NCI-H2196 treated with DMSO at 0.1 percent for 48 hours (cell line): ENCODE measurements around the gene COASY.

Experiments
- DNase-seq: peaks from one replicate; lab custom pipeline; 2025; ENCODE audit not compliant: unreplicated experiment; lab: John Stamatoyannopoulos, UW

The COASY gene

DNA sequence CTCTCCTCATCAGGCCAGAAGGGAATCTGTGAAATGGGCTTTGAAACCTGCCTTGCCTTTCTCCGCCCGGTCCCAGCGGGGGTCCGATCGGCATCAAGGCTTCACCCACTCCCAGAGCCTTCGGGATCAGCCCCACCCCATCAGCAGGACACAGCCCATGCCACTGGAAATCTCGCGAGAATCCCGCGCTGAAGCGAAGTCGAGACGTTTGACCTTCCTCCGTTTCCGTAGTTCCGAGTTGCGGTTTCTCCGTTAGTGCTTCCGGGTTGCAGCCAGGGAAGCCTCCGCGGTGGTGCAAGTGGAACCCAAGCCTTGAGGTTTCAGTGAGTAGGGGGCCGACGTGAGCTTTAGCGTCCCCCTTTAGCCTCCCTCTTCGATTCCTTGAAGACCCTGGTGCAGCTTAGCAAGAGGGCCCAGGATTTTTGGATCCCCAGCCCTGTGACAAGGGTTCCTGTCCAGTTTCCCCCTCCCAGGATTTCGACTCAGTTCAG, at the start of gene COASY:
Gene COASY (plus strand): TSS at position 252 of the 491 bp plus-strand sequence. CDS start 475 bp downstream, outside the sequence.
- DNase-seq = peak; percentile 65

GRCh38 chr17:42512246-42512645, 49.7 kb upstream of the COASY start:
- no peak for DNase-seq

GRCh38 chr17:42512733-42513251, 49.2 kb upstream of the COASY start:
- DNase-seq = no peak

DNA sequence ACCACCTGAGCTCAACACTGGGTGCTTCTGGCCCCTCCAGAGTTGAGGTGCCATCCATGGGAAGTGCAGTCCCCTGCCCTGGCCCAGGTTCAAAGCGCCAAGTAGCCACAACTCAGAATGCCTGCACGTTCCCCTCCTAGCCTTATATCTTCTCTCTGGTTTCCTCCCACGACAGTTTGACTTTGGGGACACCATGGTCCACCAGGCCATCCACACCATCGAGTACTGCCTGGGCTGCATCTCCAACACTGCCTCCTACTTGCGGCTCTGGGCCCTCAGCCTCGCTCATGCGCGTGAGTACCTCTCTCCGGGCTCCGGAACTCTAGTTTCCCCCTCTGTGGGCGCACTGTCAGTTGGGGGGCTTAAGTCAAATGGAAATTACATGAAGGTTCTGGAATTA, 48.3 kb upstream of the COASY start:
- no peak for DNase-seq

DNA sequence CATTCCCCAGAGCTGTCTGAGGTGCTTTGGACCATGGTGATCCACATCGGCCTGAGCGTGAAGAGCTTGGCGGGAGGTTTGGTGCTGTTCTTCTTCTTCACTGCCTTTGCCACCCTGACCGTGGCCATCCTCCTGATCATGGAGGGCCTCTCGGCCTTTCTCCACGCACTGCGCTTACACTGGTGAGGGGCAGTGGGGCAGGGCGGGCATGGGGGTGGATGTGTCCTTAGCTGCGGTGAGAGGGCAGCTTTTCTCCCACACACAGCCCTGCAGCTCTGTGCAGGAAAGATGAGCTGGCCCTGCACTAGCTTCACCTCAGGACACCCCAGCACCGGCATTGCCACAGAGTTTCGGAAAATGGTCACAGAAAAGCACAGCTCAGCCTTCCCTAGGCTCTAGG, 47.7 kb upstream of the COASY start:
- no peak for DNase-seq

DNA sequence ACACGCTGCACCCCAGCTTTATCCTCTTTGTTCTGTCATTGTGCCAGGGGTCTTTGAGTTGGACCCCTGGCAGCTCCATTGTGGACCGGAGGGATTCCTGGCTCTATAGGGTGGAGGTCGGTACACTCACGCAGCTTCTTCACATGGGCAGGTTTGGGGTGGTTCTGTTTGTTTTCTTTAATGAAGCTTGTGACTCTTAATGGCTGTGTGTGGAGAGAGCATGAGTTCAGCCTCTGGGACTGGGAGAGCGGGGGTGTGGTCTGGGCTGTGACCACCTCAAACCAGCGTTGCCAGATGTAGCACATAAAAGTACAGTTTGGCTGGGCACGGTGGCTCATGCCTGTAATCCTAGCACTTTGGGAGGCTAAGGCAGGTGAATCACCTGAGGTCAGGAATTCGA, 47.1 kb upstream of the COASY start:
- DNase-seq = no peak

DNA sequence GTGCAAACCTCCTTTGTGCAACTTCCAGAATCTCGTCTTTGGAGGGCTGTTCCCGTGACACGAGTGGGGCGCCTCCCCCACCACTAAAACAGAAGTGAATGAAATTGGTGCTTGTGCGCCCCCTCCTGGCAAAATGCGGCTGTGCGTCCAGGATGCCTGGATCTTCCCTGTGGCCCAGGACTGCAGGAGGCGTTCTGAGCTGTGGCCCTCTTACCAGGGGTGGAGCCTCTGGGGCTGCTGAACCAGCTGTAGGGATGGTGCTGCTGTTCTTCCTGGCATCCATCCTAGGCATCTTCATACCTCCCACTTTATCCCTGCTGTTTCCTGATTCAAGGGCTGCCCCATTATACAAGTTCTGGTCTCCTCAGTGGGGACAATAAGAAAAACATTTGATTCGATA, 44.4 kb upstream of the COASY start:
- DNase-seq = peak; percentile 51

- DNase-seq = no peak
Measured at GRCh38 chr17:42518046-42518754, 43.7 kb upstream of the COASY start.

DNA sequence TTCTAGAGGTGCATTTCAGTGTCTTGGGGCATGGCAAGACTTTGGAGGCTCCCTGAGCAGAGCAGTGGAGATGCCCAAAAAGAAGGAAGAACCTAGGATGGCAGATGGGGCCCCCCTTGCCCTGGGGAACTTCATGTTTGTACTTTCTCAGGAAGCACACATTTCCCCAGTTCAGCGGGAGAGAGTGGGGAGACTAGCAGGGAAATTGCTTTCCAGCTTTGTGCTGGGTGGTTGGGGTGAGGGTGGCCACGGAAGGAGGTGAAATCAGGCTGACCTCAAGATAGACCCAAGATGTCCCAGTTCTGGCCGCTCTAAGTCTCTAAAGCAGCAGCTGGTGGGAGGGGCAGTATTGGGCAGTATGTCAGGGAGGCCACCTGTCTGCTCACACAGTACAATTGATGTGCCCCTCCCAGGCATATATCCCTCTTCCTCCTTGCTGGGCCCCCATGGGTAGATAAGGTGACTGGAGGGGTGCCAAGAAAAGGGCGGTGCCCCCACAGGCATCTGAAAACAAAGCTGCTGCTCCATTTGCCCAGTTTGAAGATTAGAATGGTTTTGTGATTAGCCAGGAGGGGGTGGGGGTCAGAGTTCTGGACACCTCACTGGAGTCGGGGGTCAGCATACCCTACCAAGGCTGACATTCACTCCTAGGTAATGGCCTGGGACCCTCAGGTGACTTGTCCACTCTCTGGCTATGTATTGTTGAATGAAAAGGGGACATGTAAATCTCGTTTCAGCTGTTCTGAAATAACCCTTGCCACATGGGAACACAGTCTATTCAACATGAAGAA, 43.0 kb upstream of the COASY start:
- DNase-seq = no peak

DNA sequence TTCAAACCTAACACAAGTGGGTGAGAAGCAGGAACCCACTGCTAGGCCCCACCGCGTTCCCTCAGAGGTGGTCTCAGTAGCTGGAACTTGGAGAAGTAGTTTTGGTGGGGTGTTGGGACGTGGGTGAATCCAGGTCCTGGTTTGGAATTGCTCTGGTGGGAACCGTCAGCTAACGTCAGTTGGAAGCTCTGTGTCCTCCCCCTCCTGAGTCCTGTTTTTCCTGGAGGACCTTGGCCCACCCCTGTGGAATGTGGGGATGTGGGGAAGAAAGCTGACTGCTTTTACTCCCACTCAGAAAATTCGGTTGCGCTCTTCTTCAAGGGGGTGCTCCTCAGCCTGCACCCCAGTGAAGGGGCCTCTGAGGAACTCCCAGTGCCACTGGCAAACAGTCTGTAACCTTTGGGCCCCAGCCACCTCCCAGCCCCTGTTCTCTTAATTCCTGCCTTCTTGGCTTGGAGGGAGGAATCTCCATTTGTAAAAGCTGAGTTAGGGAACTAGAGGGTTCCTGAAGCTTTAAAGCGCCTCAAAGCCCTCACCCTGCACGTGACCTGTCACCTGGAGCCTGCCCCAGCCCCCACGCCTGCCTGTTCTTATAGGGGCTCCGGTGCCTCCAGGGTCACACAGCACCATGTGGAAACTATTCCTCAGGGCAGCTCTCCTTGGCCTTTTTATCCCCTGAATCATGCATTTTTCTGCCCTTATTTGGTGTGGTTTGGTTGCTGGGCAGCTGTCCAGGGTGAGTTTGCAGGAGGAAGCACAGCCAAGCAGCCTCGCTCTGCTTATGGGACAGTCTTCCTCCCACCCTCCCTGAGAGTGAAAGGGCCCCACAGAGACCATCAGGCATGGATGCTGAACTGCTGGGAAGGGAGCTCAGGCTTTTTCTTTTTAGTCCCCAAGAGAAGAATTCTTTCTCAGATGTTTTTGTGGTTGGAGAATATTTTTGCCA, 42.1 kb upstream of the COASY start:
- no peak for DNase-seq

DNA sequence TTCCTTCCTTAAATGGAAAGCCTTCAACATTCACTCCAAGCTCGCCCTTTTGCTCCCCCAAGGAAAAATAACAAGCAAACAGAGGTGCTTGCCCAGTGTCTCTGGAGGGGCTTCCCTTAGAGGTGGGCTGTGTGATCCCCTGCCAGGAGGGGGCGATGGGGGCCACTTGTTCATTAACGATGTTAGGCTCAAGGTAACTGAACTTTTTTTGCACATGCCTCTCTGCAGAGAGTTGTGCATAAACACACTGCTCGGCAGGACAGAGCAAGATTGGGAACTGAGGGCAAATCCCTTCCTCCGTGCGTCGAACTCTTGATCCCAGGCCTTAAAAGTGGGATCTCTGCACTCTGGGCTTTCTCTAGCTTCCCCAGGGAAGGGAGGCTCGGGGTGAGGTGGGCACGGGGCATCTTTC, 41.4 kb upstream of the COASY start:
- DNase-seq = no peak

DNA sequence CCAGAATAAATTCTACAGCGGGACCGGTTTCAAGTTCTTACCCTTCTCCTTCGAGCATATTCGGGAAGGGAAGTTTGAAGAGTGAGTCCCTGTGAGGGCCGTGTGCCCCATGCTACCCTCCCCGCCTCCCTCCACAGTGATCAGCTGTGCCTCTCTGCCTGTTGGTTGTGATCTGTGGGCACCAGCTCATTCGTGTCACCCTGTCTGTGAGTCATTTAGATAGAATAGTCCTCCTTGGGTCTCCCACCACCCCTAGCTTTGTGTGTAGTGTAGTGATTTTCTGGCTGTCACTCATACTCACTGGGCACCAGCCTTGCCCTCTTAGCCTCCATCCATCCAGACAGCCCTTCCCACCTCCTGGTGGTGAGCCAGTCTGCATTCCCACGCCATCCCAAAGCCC, 40.9 kb upstream of the COASY start:
- no peak for DNase-seq

DNA sequence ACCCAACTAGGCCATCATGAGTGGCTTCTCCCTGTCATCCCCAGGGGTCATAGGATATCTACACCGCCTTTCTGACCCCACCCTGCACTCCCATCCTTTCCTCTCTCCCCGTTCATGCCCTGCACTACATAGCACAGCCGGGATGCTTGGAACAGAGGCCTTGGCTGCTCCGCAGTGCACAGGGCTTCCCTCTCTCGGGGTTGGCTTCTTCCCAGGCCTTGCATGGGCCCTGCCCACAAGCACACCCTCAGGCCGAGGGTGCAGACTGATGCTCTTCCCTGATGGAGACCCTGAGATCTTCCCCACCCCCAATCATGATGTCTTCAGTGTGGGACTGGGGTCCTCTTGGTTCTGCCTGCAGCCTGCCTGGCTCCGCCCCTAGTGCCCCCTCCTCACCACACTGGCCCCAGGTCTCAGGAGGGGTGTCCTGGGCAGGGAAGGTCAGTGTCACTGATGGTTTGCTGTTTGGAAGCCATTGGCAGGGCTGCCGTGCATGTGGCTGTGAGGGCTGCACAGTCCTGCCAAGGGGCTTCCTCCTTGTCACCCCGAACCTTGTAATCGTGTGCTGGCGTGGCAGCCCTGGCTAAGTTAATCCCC, 40.2 kb upstream of the COASY start:
- no peak for DNase-seq

DNA sequence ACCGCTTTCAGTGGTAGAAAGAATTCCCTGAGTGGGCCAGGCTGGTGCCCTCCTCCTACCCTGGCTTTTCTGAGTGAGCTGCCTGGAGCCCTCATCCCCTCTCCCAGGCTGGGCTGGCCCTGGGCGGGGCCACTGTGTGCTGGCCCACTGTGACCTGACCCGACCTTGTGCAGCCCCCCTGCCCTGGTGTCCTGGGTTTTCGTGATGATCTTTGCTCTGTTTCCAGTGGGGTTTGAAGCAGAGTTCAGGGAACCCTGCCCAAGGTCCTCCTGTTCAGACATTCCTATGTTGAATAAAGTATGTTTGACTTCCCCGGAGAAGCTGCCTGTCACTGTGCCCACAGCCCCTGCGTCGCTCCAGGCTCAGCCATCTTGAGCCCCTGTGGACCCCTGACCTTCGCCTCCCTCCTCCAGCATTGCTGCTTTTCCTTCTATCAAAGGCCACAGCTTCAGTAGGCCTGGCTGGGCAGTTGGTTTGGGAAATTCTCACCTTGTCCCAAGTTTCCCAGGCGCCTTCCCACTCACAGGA, 39.6 kb upstream of the COASY start:
- no peak for DNase-seq

DNA sequence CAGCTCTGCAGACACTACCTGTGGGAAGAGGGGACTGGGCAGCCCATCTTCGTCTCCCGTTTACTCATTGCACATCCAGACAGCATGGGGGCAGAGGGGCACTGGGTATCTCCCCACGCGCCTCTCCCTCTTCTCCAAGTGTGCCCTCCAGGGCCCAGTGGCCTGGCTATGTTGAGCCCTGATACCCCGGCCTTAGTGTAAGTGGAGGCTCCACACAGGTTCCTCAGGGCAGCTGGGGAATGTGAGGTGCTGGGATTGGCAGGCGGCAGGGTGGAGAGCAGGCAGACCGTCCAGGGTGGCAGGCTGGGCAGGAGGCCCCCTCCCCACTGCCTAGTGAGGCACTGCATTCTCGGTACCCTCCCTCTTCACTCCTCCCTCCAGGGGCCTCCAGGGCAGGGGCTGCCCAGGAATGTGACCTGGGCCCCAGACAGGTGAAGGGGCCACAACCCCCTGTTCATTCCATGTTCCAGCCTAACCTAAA, 39.1 kb upstream of the COASY start:
- DNase-seq = no peak

DNA sequence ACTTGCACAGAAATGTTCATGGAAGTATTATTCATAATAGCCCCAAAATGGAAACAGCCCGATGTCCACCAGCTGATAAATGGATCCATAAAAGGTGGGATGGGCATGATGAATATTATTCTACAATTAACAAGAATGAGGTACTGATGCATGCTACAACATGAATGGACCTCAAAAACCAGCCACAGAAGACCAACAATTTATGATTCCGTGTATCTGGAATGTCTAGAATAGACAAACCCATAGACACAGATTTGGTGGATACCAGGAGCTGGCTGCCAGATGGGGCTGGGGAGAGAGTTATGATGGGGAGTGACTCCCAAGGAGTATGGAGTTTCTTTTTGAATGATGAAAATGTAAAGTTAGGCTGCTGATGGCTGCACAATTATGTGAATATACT, 36.7 kb upstream of the COASY start:
- DNase-seq = no peak

- no peak for DNase-seq
Measured at GRCh38 chr17:42526031-42526444, 35.9 kb upstream of the COASY start.

DNA sequence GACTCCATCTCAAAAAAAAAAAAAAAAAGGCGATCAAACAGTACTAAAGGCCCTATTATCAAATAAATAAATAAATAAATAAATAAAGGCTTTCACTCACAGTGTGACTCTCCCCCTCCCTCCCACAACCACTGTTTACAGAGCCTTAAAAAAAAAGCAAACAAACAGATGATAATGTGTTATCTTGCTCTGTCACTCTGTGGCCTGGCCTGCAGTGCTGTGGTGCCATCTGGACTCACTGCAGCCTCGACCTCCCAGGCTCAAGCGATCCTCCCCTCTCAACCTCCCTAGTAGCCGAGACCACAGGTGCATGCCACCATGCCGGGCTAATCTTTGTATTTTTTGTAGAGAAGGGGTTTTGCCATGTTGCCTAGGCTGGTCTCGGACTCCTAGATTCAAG, 34.0 kb upstream of the COASY start:
- no peak for DNase-seq

DNA sequence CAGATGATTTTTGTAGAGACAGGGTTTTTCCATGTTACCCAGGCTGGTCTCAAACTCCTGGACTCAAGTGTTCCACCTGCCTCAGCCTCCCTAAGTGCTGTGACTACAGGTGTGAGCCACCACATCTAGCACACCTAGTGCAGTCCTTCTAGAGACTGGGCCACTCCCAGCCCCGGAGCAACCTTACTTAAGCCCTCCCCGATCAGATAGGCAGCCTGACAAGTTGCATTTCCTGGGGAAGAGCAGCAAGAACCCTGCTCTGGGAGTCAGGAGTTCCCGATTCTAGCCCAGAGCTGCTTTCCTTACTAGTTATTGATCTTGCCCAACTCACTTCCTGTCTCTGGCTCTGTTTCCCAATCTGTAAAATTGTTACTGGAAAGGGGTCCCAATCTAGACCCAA, 32.9 kb upstream of the COASY start:
- no peak for DNase-seq

DNA sequence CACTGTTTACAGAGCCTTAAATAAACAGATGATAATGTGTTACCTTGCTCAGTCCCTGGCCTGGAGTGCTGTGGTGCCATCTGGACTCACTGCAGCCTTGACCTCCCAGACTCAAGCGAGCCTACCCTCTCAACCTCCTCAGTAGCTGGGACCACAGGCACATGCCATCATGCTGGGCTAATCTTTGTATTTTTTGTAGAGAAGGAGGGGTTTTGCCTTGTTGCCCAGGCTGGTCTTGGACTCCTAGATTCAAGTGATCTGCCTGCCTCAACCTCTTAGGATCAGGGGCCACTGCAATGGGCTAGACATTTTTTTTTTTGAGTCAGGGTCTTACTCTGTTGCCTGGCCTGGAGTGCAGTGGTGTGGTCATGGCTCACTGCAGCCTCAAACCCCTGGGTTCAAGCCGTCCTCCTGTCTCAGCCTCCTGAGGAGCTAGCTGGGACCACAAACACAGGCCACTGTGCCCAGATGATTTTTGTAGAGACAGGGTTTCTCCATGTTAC, 30.9 kb upstream of the COASY start:
- no peak for DNase-seq
